HG03354 (cell line): ENCODE data around the gene PHC2.

ENCODE experiments used
- ATAC-seq: cut with Tn5 transposase; IDR thresholded peaks from one replicate; pipeline ENCODE4 v1.9.1; 2021; ENCODE audit warnings: mild to moderate bottlenecking; ENCODE audit not compliant: unreplicated experiment, poor library complexity, severe bottlenecking

Gene PHC2

GRCh38 chr1:33287317-33287716 lies 143.6 kb downstream of the PHC2 start:
- no peak for ATAC-seq

GRCh38 chr1:33286451-33287185 lies 144.3 kb downstream of the PHC2 start:
- no peak for ATAC-seq

- ATAC-seq = no peak
These were observed 146.8 kb downstream of the PHC2 start for GRCh38 chr1:33284049-33284448.

GRCh38 chr1:33282791-33283190 lies 148.1 kb downstream of the PHC2 start:
- no peak for ATAC-seq

GRCh38 chr1:33281554-33282303 lies 149.2 kb downstream of the PHC2 start:
- no peak for ATAC-seq

- ATAC-seq = no peak
These were observed 150.7 kb downstream of the PHC2 start for GRCh38 chr1:33280091-33280661.

- ATAC-seq = no peak
These were observed 153.3 kb downstream of the PHC2 start for GRCh38 chr1:33277488-33278084.

- no peak for ATAC-seq
These were observed 154.2 kb downstream of the PHC2 start for GRCh38 chr1:33276573-33277298.

GRCh38 chr1:33275706-33276572 lies 155.0 kb downstream of the PHC2 start:
- no peak for ATAC-seq

- no peak for ATAC-seq
These were observed 155.7 kb downstream of the PHC2 start for GRCh38 chr1:33275195-33275594.

- ATAC-seq = no peak
These were observed 156.4 kb downstream of the PHC2 start for GRCh38 chr1:33274446-33274845.

GRCh38 chr1:33273961-33274371 lies 156.9 kb downstream of the PHC2 start:
- no peak for ATAC-seq
